ENCODE data around the gene IFITM1. TPM values are rescaled to one million over a fixed set of nuclear protein-coding genes. Genes with fewer than 3 reads are reported as not detected.

Gene IFITM1
- total RNA-seq, 4 donors from 2014 or later = 47.8 to 103 (median 80.5) TPM

GRCh38 chr11:296171-297050 lies 17.4 kb upstream of the IFITM1 start:
- H3K4me3 ChIP-seq = no peak overlapping the region
- ATAC-seq (no peak), DNase-seq (no peak)
- intact Hi-C loops (cut with DNase I; ENCODE audit: low total_unique reads) (no loop called here), in situ Hi-C loops (cut with MboI; ENCODE audit: low sequenced_read_pairs in 4 of 4) (no loop called here)
- H3K4me1 ChIP-seq = no peaks in the 10 kb centered on the region
- TF ChIP-seq POLR2A (IDR thresholded peaks at IDR 0.05) (no peak), CTCF (IDR thresholded peaks at IDR 0.05 in 4 of 5, conservative IDR thresholded peaks at IDR 0.05 in 1 of 5) (no peak)
- H3K9me3 ChIP-seq = no peaks in the 10 kb centered on the region
- H3K27me3 ChIP-seq = peaks cover 0 to 27% (median 23%) of the 10 kb centered on the region in 3 donors
- no peaks in the 10 kb centered on the region for H3K36me3 ChIP-seq
- no peak overlapping the region for H3K27ac ChIP-seq

GRCh38 chr11:297051-297585 lies 16.7 kb upstream of the IFITM1 start:
- in situ Hi-C loops (cut with MboI; ENCODE audit: low sequenced_read_pairs in 4 of 4) (no loop called here), intact Hi-C loops (cut with DNase I; ENCODE audit: low total_unique reads) (no loop called here)
- ATAC-seq (no peak), DNase-seq (no peak)
- no peak overlapping the region for H3K4me3 ChIP-seq
- H3K27ac ChIP-seq = no peak overlapping the region
- no peaks in the 10 kb centered on the region for H3K36me3 ChIP-seq
- no peaks in the 10 kb centered on the region for H3K9me3 ChIP-seq
- H3K4me1 ChIP-seq = no peaks in the 10 kb centered on the region
- TF ChIP-seq CTCF (IDR thresholded peaks at IDR 0.05 in 4 of 5, conservative IDR thresholded peaks at IDR 0.05 in 1 of 5) (no peak), POLR2A (IDR thresholded peaks at IDR 0.05) (no peak)
- peaks cover 0 to 27% (median 23%) of the 10 kb centered on the region in 3 donors for H3K27me3 ChIP-seq

GRCh38 chr11:297586-298405 lies 16.0 kb upstream of the IFITM1 start:
- in situ Hi-C loops (cut with MboI; ENCODE audit: low sequenced_read_pairs in 4 of 4) = no loop called here
- Histone ChIP-seq H3K27ac (no peak overlapping the region), H3K4me1 (no peaks in the 10 kb centered on the region), H3K36me3 (no peaks in the 10 kb centered on the region), H3K9me3 (no peaks in the 10 kb centered on the region), H3K4me3 (no peak overlapping the region), H3K27me3 (peaks cover 0 to 27% (median 26%) of the 10 kb centered on the region in 3 donors)
- no peak for ATAC-seq
- TF ChIP-seq CTCF (IDR thresholded peaks at IDR 0.05 in 4 of 5, conservative IDR thresholded peaks at IDR 0.05 in 1 of 5) = no peak
- no peak for TF ChIP-seq POLR2A (IDR thresholded peaks at IDR 0.05)
- DNase-seq = no peak
- intact Hi-C loops (cut with DNase I; ENCODE audit: low total_unique reads) = no loop called here

GRCh38 chr11:298406-299065 lies 15.3 kb upstream of the IFITM1 start:
- no peak overlapping the region for H3K27ac ChIP-seq
- in situ Hi-C loops (cut with MboI; ENCODE audit: low sequenced_read_pairs in 4 of 4) = no loop called here
- H3K4me3 ChIP-seq = no peak overlapping the region
- ATAC-seq = no peak
- peaks cover 0 to 27% (median 26%) of the 10 kb centered on the region in 3 donors for H3K27me3 ChIP-seq
- H3K9me3 ChIP-seq = no peaks in the 10 kb centered on the region
- intact Hi-C loops (cut with DNase I; ENCODE audit: low total_unique reads) = no loop called here
- H3K36me3 ChIP-seq = no peaks in the 10 kb centered on the region
- TF ChIP-seq CTCF (IDR thresholded peaks at IDR 0.05 in 4 of 5, conservative IDR thresholded peaks at IDR 0.05 in 1 of 5) (no peak), POLR2A (IDR thresholded peaks at IDR 0.05) (no peak)
- no peak for DNase-seq
- no peaks in the 10 kb centered on the region for H3K4me1 ChIP-seq

All from gastrocnemius medialis (tissue), 4 donors.